Mesendoderm (in vitro differentiated cells): ENCODE data around the gene CNNM1. TPM values are rescaled to one million over a fixed set of nuclear protein-coding genes. Genes with fewer than 3 reads are reported as not detected.

ENCODE experiments used
- DNase-seq: peaks from one replicate; pipeline ENCODE4 v3.0.0; 2013
- H2AK5ac ChIP-seq: 2 replicates; pipeline ENCODE4 v1.6.1; 2013; ENCODE audit warnings: low read length, inconsistent platforms
- H2BK120ac ChIP-seq: 2 replicates; pipeline ENCODE4 v1.6.1; 2013; ENCODE audit warnings: low read depth, mild to moderate bottlenecking, low read length, moderate library complexity, mixed read lengths
- H2BK15ac ChIP-seq: replicated peaks from 2 replicates; pipeline ENCODE4 v1.6.1; 2013; ENCODE audit warnings: low read depth, mild to moderate bottlenecking, moderate library complexity
- H2BK5ac ChIP-seq: 2 replicates; pipeline ENCODE4 v1.6.1; 2013; ENCODE audit warnings: low read length, inconsistent platforms
- H3K18ac ChIP-seq: 2 replicates; pipeline ENCODE4 v1.6.1; 2013; ENCODE audit warnings: mild to moderate bottlenecking, low read length, mixed read lengths
- H3K23ac ChIP-seq: one replicate; pipeline ENCODE4 v1.6.1; 2013; ENCODE audit warnings: low read length
- H3K27ac ChIP-seq: 2 replicates; pipeline ENCODE4 v1.5.1; 2013; ENCODE audit warnings: low read depth, mild to moderate bottlenecking, inconsistent platforms, low read length, moderate library complexity
- H3K27me3 ChIP-seq: 2 replicates; pipeline ENCODE4 v1.6.1; 2013; ENCODE audit warnings: low read length, control low read depth, mild to moderate bottlenecking, inconsistent platforms; ENCODE audit not compliant: insufficient read depth, poor library complexity
- H3K36me3 ChIP-seq: 2 replicates; pipeline ENCODE4 v1.6.1; 2013; ENCODE audit warnings: low read length, inconsistent platforms; ENCODE audit not compliant: control insufficient read depth, insufficient read depth
- H3K4ac ChIP-seq: one replicate; pipeline ENCODE4 v1.6.1; 2013; ENCODE audit warnings: low read depth, mild to moderate bottlenecking, low read length, moderate library complexity
- H3K4me1 ChIP-seq: 2 replicates; pipeline ENCODE4 v1.6.1; 2013; ENCODE audit warnings: low read depth, low read length, inconsistent platforms; ENCODE audit not compliant: control insufficient read depth
- H3K4me2 ChIP-seq: 2 replicates; pipeline ENCODE4 v1.6.1; 2013; ENCODE audit warnings: low read length
- H3K4me3 ChIP-seq: 2 replicates; pipeline ENCODE4 v1.5.1; 2013; ENCODE audit warnings: mild to moderate bottlenecking, low read length
- H3K56ac ChIP-seq: one replicate; pipeline ENCODE4 v1.6.1; 2013; ENCODE audit warnings: low read length
- H3K79me1 ChIP-seq: 2 replicates; pipeline ENCODE4 v1.6.1; 2013; ENCODE audit warnings: low read length, inconsistent platforms
- H3K79me2 ChIP-seq: 2 replicates; pipeline ENCODE4 v1.6.1; 2013; ENCODE audit warnings: mild to moderate bottlenecking, low read length; ENCODE audit not compliant: control insufficient read depth, insufficient read depth
- H3K9ac ChIP-seq: 2 replicates; pipeline ENCODE4 v1.6.1; 2013; ENCODE audit warnings: low read length, inconsistent platforms
- H4K5ac ChIP-seq: one replicate; pipeline ENCODE4 v1.6.1; 2013; ENCODE audit warnings: low read length
- H4K8ac ChIP-seq: one replicate; pipeline ENCODE4 v1.6.1; 2013; ENCODE audit warnings: low read depth, mild to moderate bottlenecking, control low read depth, low read length, moderate library complexity
- WGBS: extraction: QIAGEN DNeasy Blood & Tissue Kit; methylation state at CpG from one replicate; pipeline ENCODE4 v1.1.7; 2013; ENCODE audit warnings: low lambda C conversion rate, missing lambda C conversion rate; ENCODE audit not compliant: insufficient coverage; ENCODE audit errors: extremely low coverage; 5-methylcytosine and 5-hydroxymethylcytosine counted together
- polyA plus RNA-seq, 2 experiments: library from polyadenylated mRNA; stranded (reverse); fragments of 200-250 nt; gene quantifications; one replicate each; pipeline ENCODE4 v1.2.3, GENCODE V29; 2013

The CNNM1 gene
- polyA plus RNA-seq (2013, experiment 1 of 2) = 0.14 TPM
- 0.15 TPM for polyA plus RNA-seq (2013, experiment 2 of 2)

DNA sequence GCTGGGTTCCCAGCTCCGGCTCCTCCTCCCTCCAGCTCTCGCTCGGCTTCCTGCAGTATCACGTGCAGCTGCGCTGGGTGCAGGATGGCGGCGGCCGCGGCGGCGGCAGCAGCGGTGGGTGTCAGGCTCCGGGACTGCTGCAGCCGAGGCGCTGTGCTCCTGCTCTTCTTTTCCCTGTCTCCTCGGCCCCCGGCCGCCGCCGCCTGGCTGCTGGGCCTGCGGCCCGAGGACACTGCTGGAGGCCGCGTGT lies at the start of gene CNNM1:
TSS of gene CNNM1 (plus strand) at position 53 of the 250 bp plus-strand sequence. CDS start at position 85, 32 bp downstream.
- Histone ChIP-seq H3K56ac (peak within 1 kb of the TSS; percentile 73), H3K27ac (no peak within 1 kb of the TSS), H4K5ac (no peak within 1 kb of the TSS), H4K8ac (no peak within 1 kb of the TSS), H2BK120ac (no peak within 1 kb of the TSS), H2BK15ac (no peak within 1 kb of the TSS), H3K79me1 (no peaks in the 10 kb centered on the region), H3K27me3 (peaks cover 28% of the 10 kb centered on the region), H3K4ac (no peak within 1 kb of the TSS), H3K9ac (peak within 1 kb of the TSS; percentile 24), H3K4me1 (no peaks in the 10 kb centered on the region), H2AK5ac (no peak within 1 kb of the TSS), H3K4me2 (peak within 1 kb of the TSS; percentile 89), H3K4me3 (peak within 1 kb of the TSS; percentile 12), H3K23ac (peak within 1 kb of the TSS; percentile 80), H2BK5ac (no peak within 1 kb of the TSS), H3K79me2 (no peaks in the 10 kb centered on the region), H3K18ac (no peak within 1 kb of the TSS), H3K36me3 (no peaks in the 10 kb centered on the region)
- peak; percentile 50 for DNase-seq
- WGBS = no CpG with 5 or more reads among the region's 24 CpGs

DNA sequence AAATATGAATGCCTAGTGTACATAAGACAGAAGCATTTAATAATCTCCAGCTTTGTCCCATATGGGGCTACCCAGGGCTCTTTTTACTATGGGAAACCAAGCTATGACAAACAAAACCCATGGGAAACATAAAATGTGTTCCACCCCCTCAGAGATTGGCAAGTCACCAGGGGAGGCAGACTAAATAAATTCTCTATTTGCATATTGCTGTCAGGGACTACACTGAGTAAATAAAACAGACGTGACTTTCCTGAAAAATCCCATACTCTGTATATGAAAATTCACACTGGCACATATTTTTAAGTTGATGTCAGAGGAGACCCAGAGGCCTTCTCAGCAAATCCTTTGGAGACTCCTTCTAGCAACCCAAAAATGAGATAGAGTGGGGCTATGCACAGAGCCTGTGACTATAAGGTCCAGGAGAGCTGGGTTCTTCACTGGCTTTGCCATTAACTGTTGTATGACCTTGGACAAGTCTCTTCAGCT lies 49.5 kb upstream of the CNNM1 start:
- H2BK15ac ChIP-seq = no peak overlapping the region
- no peak overlapping the region for H3K4me2 ChIP-seq
- no peak overlapping the region for H3K56ac ChIP-seq
- H3K27ac ChIP-seq = no peak overlapping the region
- WGBS = no CpG with 5 or more reads among the region's 1 CpG
- H3K4ac ChIP-seq = no peak overlapping the region
- H3K36me3 ChIP-seq = no peaks in the 10 kb centered on the region
- no peaks in the 10 kb centered on the region for H3K27me3 ChIP-seq
- H3K23ac ChIP-seq = no peak overlapping the region
- no peak overlapping the region for H3K18ac ChIP-seq
- no peak overlapping the region for H4K8ac ChIP-seq
- no peak overlapping the region for H2BK5ac ChIP-seq
- H2AK5ac ChIP-seq = no peak overlapping the region
- DNase-seq = peak; percentile 27
- H3K4me3 ChIP-seq = no peak overlapping the region
- H4K5ac ChIP-seq = no peak overlapping the region
- no peak overlapping the region for H3K9ac ChIP-seq
- no peaks in the 10 kb centered on the region for H3K79me1 ChIP-seq
- H3K79me2 ChIP-seq = no peaks in the 10 kb centered on the region
- no peak overlapping the region for H2BK120ac ChIP-seq
- H3K4me1 ChIP-seq = no peaks in the 10 kb centered on the region

GRCh38 chr10:99280472-99280871 lies 48.7 kb upstream of the CNNM1 start:
- no peak overlapping the region for H4K8ac ChIP-seq
- no peak overlapping the region for H2BK15ac ChIP-seq
- no peak overlapping the region for H3K27ac ChIP-seq
- H3K4me1 ChIP-seq = no peaks in the 10 kb centered on the region
- no peak overlapping the region for H3K56ac ChIP-seq
- no peaks in the 10 kb centered on the region for H3K27me3 ChIP-seq
- no peak overlapping the region for H2BK120ac ChIP-seq
- no peak overlapping the region for H3K18ac ChIP-seq
- no peaks in the 10 kb centered on the region for H3K79me1 ChIP-seq
- no peaks in the 10 kb centered on the region for H3K79me2 ChIP-seq
- DNase-seq = peak; percentile 14
- no peak overlapping the region for H3K9ac ChIP-seq
- no peak overlapping the region for H3K4me2 ChIP-seq
- no peak overlapping the region for H2AK5ac ChIP-seq
- no CpG with 5 or more reads among the region's 2 CpGs for WGBS
- H4K5ac ChIP-seq = no peak overlapping the region
- H3K4me3 ChIP-seq = no peak overlapping the region
- no peak overlapping the region for H3K4ac ChIP-seq
- H3K23ac ChIP-seq = no peak overlapping the region
- no peak overlapping the region for H2BK5ac ChIP-seq
- no peaks in the 10 kb centered on the region for H3K36me3 ChIP-seq

DNA sequence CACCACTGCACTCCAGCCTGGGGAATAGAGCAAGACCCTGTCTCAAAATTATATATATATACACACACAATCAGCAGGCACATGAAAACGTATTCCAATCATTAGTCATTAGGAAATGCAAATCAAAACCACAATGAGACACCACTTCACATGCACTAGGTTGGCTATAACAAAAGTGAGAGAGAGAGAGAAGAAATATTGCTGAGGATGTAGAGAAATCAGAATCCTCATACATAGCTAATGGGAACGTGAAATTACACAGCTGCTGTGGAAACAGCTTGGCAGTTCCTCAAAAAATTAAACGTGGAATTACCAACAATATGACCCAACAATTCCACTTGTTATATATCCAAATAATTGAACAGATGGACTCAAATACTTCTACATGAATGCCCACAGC lies 43.3 kb upstream of the CNNM1 start:
- Histone ChIP-seq H3K9ac (no peak overlapping the region), H3K36me3 (no peaks in the 10 kb centered on the region), H3K79me1 (no peaks in the 10 kb centered on the region), H2BK120ac (no peak overlapping the region), H3K27ac (no peak overlapping the region), H2AK5ac (no peak overlapping the region), H3K4me2 (no peak overlapping the region), H3K4me1 (no peaks in the 10 kb centered on the region), H3K4ac (no peak overlapping the region), H3K23ac (no peak overlapping the region), H3K18ac (no peak overlapping the region), H2BK5ac (no peak overlapping the region), H3K56ac (no peak overlapping the region), H3K27me3 (no peaks in the 10 kb centered on the region), H3K79me2 (no peaks in the 10 kb centered on the region), H3K4me3 (no peak overlapping the region), H2BK15ac (no peak overlapping the region), H4K5ac (no peak overlapping the region), H4K8ac (no peak overlapping the region)
- no peak for DNase-seq
- WGBS = no CpG with 5 or more reads among the region's 3 CpGs

DNA sequence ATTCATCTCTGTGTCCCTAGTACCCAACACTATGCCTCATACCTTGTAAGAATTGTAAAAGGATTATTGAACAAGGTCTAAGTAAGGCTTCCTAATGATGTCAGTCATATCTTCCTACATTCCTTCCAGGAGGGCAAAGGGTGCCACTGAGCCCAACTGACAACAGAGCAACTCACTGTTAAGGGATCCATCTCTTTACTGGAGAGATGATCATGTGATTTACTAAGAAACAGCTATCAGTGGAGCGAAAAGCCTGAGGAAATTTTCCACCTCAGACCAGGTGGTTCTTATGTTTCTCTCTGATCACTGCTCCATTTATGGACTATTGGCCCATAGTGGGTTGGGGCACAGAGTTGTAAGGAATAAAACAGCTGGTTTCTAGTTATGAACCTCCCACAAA lies 38.9 kb upstream of the CNNM1 start:
- no peak overlapping the region for H3K18ac ChIP-seq
- H2AK5ac ChIP-seq = no peak overlapping the region
- H3K27ac ChIP-seq = no peak overlapping the region
- no peaks in the 10 kb centered on the region for H3K36me3 ChIP-seq
- no peaks in the 10 kb centered on the region for H3K4me1 ChIP-seq
- H3K27me3 ChIP-seq = no peaks in the 10 kb centered on the region
- H3K23ac ChIP-seq = no peak overlapping the region
- no peak overlapping the region for H2BK5ac ChIP-seq
- no peak overlapping the region for H2BK120ac ChIP-seq
- H2BK15ac ChIP-seq = no peak overlapping the region
- H3K4me3 ChIP-seq = no peak overlapping the region
- no peak overlapping the region for H3K56ac ChIP-seq
- no peak for DNase-seq
- H3K4ac ChIP-seq = no peak overlapping the region
- H3K79me1 ChIP-seq = no peaks in the 10 kb centered on the region
- H3K9ac ChIP-seq = no peak overlapping the region
- no peaks in the 10 kb centered on the region for H3K79me2 ChIP-seq
- WGBS = no CpG with 5 or more reads among the region's 1 CpG
- H4K5ac ChIP-seq = no peak overlapping the region
- H3K4me2 ChIP-seq = no peak overlapping the region
- H4K8ac ChIP-seq = no peak overlapping the region

GRCh38 chr10:99292159-99292558 lies 37.0 kb upstream of the CNNM1 start:
- Histone ChIP-seq H3K27ac (no peak overlapping the region), H3K27me3 (no peaks in the 10 kb centered on the region), H3K79me1 (no peaks in the 10 kb centered on the region), H3K4me1 (no peaks in the 10 kb centered on the region), H2BK5ac (no peak overlapping the region), H3K79me2 (no peaks in the 10 kb centered on the region), H2BK15ac (no peak overlapping the region), H3K9ac (no peak overlapping the region), H3K4me3 (no peak overlapping the region), H3K4me2 (no peak overlapping the region), H3K18ac (no peak overlapping the region), H4K5ac (no peak overlapping the region), H3K23ac (no peak overlapping the region), H3K4ac (no peak overlapping the region), H4K8ac (no peak overlapping the region), H3K36me3 (no peaks in the 10 kb centered on the region), H2AK5ac (no peak overlapping the region), H3K56ac (no peak overlapping the region), H2BK120ac (no peak overlapping the region)
- WGBS = no CpG with 5 or more reads among the region's 1 CpG
- no peak for DNase-seq
